ENCODE results near the gene DNMT3A. TPM values are rescaled to one million over a fixed set of nuclear protein-coding genes. Genes with fewer than 3 reads are reported as not detected.
A peak's percentile ranks its signal among the peaks of the same experiment; 100 is the strongest.

The DNMT3A gene
- total and polyA plus RNA-seq, 2 of the 8 experiments (the other 6 are each of a cell fraction or from before 2014, with no cell fraction given): 33.6 to 178 TPM

- Histone ChIP-seq H3K23me2 (ENCODE audit: low read depth, low read length) (no peaks in the 10 kb centered on the region), H2BK20ac (ENCODE audit: low read length) (no peak overlapping the region), H3K27me3 (replicated peaks in 1 of 4; ENCODE audit: control insufficient read depth in 3 of 4, extremely low read depth in 1 of 4, insufficient read depth in 3 of 4, low read length in 3 of 4) (no peaks in the 10 kb centered on the region), H3K9ac (replicated peaks in 1 of 4; ENCODE audit: extremely low read depth in 1 of 4, low read depth in 3 of 4, low read length in 3 of 4) (no peak overlapping the region), H3K4me2 (ENCODE audit: insufficient read depth in 1 of 2, low read depth in 2 of 2, low read length in 2 of 2) (no peak overlapping the region), H3K23ac (ENCODE audit: insufficient read length) (no peak overlapping the region), H3K18ac (ENCODE audit: extremely low read depth, low read length) (peak overlapping the region; percentile 29; the same call in 1 of the 2 replicates), H3K56ac (replicated peaks; ENCODE audit: insufficient read length, low read depth, low read length) (no peak overlapping the region), H4K20me1 (replicated peaks in 1 of 2; ENCODE audit: control insufficient read depth in 1 of 2, insufficient read depth in 2 of 2, low read length in 2 of 2) (no peaks in the 10 kb centered on the region), H2AFZ (ENCODE audit: low read length) (no peak overlapping the region), H4K5ac (ENCODE audit: insufficient read length, low read depth, low read length) (no peak overlapping the region), H4K91ac (replicated peaks; ENCODE audit: insufficient read length, low read length) (no peak overlapping the region), H3K4me3 (ENCODE audit: extremely low read depth in 1 of 4, insufficient read depth in 2 of 4, low read depth in 3 of 4, low read length in 4 of 4) (no peak overlapping the region), H2BK15ac (ENCODE audit: low read length) (no peak overlapping the region), H4K8ac (ENCODE audit: extremely low read depth, insufficient read depth, low read length) (no peak overlapping the region), H3K4me1 (replicated peaks in 1 of 4; ENCODE audit: control insufficient read depth in 3 of 4, insufficient read depth in 4 of 4, low read length in 3 of 4) (peaks cover 0 to 11% (median 6%) of the 10 kb centered on the region in 4 experiments; a peak in 5 of 7 replicates), H3K27ac (ENCODE audit: low read depth, low read length) (no peak overlapping the region), H2BK120ac (replicated peaks; ENCODE audit: low read depth, low read length) (no peak overlapping the region), H2BK5ac (ENCODE audit: low read depth, low read length) (no peak overlapping the region), H3K36me3 (ENCODE audit: control insufficient read depth in 2 of 4, insufficient read depth in 4 of 4, low read length in 3 of 4) (no peaks in the 10 kb centered on the region), H3K4ac (replicated peaks; ENCODE audit: insufficient read length, low read depth, low read length) (no peak overlapping the region), H2BK12ac (ENCODE audit: low read depth, low read length) (no peak overlapping the region), H3K9me3 (ENCODE audit: insufficient read depth in 2 of 2, low read depth in 1 of 2, low read length in 1 of 2) (no peaks in the 10 kb centered on the region), H3K79me2 (ENCODE audit: control insufficient read depth in 1 of 2, insufficient read depth in 2 of 2, low read length in 2 of 2) (no peaks in the 10 kb centered on the region), H3K79me1 (ENCODE audit: low read depth, low read length) (no peaks in the 10 kb centered on the region), H2AK5ac (ENCODE audit: low read depth, low read length) (no peak overlapping the region), H3K14ac (ENCODE audit: insufficient read length) (no peak overlapping the region)
- TF ChIP-seq NANOG (IDR thresholded peaks at IDR 0.05; ENCODE audit: insufficient read depth, low read depth, low read length, poor library complexity, severe bottlenecking): no peak
- TF ChIP-seq, protein P1, sequence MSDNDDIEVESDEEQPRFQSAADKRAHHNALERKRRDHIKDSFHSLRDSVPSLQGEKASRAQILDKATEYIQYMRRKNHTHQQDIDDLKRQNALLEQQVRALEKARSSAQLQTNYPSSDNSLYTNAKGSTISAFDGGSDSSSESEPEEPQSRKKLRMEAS (IDR thresholded peaks at IDR 0.05): peak; percentile 67
- ChIA-PET CTCF (ENCODE audit: partially characterized antibody) (interaction anchor here (0.9 to 15.1 kb wide), 14 partner anchors 8 to 397 kb away, joined by 3 to 178 read pairs (median 6); no protein-coding TSS in a partner anchor), POLR2A (ENCODE audit: partially characterized antibody) (interaction anchor here (1.4 kb wide), 3 partner anchors 10 to 53 kb away, joined by 4 to 5 read pairs (median 4); no protein-coding TSS in a partner anchor)
- DNase-seq (ENCODE audit: low read depth in 1 of 2, low spot score in 2 of 2): no peak
- 77% methylated on average over 15 of the region's 15 CpGs; no CpG with 5 or more reads in 1 of the 2 experiments for WGBS, 2 experiments (ENCODE audit: extremely low coverage in 1 of 2, insufficient coverage in 1 of 2, insufficient read length in 1 of 2, insufficient replicate concordance in 2 of 2, low coverage in 1 of 2, low lambda C conversion rate in 2 of 2, missing lambda C conversion rate in 1 of 2)
- FAIRE-seq: no peak
Observed at GRCh38 chr2:25304321-25304720, 37.4 kb downstream of the DNMT3A start.
